Heart left ventricle (tissue), 16 donors: ENCODE results near the gene ZNF350. TPM values are rescaled to one million over a fixed set of nuclear protein-coding genes. Genes with fewer than 3 reads are reported as not detected.

Source experiments
- ATAC-seq, 4 donors: fragments of 200-7000 bp; cut with Tn5 transposase; one replicate each; pipeline ENCODE4 v1.9.1; 2020 to 2022; ENCODE audit warnings: moderate library complexity in 4 of 4, mild to moderate bottlenecking in 3 of 4, moderate number of reproducible peaks in 1 of 4
- DNase-seq, 5 donors: peaks; one replicate each; pipeline ENCODE4 v3.0.0-alpha.2; 2020
- H3K27ac ChIP-seq, 12 donors: fragments of 200-600 bp; sonication (generic) in 4 of 12; one replicate each; pipeline versions ENCODE4 v1.5.0 to v1.8.0; 2016 to 2022; ENCODE audit warnings: mild to moderate bottlenecking in 2 of 12
- H3K27me3 ChIP-seq, 9 donors: fragments of 200-600 bp; sonication (generic) in 2 of 9; one replicate each; pipeline versions ENCODE4 v1.5.1 to v1.8.0; 2016 to 2022; ENCODE audit warnings: mild to moderate bottlenecking in 3 of 9
- H3K36me3 ChIP-seq, 9 donors: fragments of 200-600 bp; sonication (generic) in 2 of 9; one replicate each; pipeline versions ENCODE4 v1.5.0 to v1.8.0; 2018 to 2022; ENCODE audit warnings: mild to moderate bottlenecking in 2 of 9
- H3K4me1 ChIP-seq, 12 donors: fragments of 200-600 bp; sonication (generic) in 4 of 12; one replicate each; pipeline versions ENCODE4 v1.5.0 to v1.8.0; 2016 to 2022; ENCODE audit warnings: mild to moderate bottlenecking in 3 of 12
- H3K4me3 ChIP-seq, 12 donors: fragments of 200-600 bp; sonication (generic) in 4 of 12; one replicate each; pipeline versions ENCODE4 v1.5.0 to v1.8.0; 2017 to 2022; ENCODE audit warnings: mild to moderate bottlenecking in 9 of 12, moderate library complexity in 4 of 12
- H3K9me3 ChIP-seq, 12 donors: fragments of 200-600 bp; sonication (generic) in 4 of 12; one replicate each; pipeline versions ENCODE4 v1.5.0 to v1.8.0; 2016 to 2022; ENCODE audit warnings: mild to moderate bottlenecking in 1 of 12
- POLR2A ChIP-seq, 2 donors: fragments of 450-650 bp; IDR thresholded peaks; one replicate each; pipeline ENCODE4 v1.6.1; 2017; ENCODE audit warnings: antibody characterized with exemption in 2 of 2, mild to moderate bottlenecking in 2 of 2, moderate library complexity in 2 of 2
- WGBS, 4 donors: extraction: QIAGEN DNeasy Blood & Tissue Kit in 2 of 4; methylation state at CpG; one replicate each; pipeline versions ENCODE4 v1.1.5 to v1.1.7; 2013 to 2018; 5-methylcytosine and 5-hydroxymethylcytosine counted together
- intact Hi-C, 10 donors: fragments of 100-400 bp; cut with DNase I; formaldehyde crosslinking; loops; one replicate each; pipeline versions ENCODE4 v1.11.1 to v1.14.2; 2022
- polyA plus RNA-seq, 2 donors: library from polyadenylated mRNA; stranded (reverse); fragments of 200-250 nt; gene quantifications; one replicate each; pipeline ENCODE4 v1.2.3, GENCODE V29; 2013
- total RNA-seq, 9 donors: library from RNA; depleted of rRNA in 2 of 9; stranded (reverse); fragments of >200 nt in 2 of 9; fragmentation: NEBNext Ultra II Directional in 3 of 9; extraction: Animal tissue kit (Norgen Biotek cat#: 25700) in 3 of 9; gene quantifications; one replicate each; pipeline versions ENCODE4 v1.1.0 to v1.2.4, GENCODE V29; 2016 to 2023
- TF ChIP-seq, protein P1 (sequence below), 12 donors: fragments of 200-600 bp; sonication (generic) in 4 of 12; IDR thresholded peaks; one replicate each; pipeline versions ENCODE4 v1.5.0 to v1.8.0; 2018 to 2022; ENCODE audit warnings: antibody characterized with exemption in 12 of 12, mild to moderate bottlenecking in 5 of 12
- donor health status: ischemic (EF 13 %, LVEDD 7.1; RV severe dilation, severe dysfunction).
- donor health status: healthy with polysubstance abuse.
- donor health status: DM: no; HTN: yes; CAD: no.
- donor health status: DM: no; HTN: no; CAD: no.
- donor health status: ischemic (EF 25% LVEDD 6.9; RV normal size, moderate dysfunction).
- donor health status: ischemic (EF 25% LVEDD 5.7; RV mildly dilated, moderate dysfunction).
- donor health status: healthy.
- donor health status: DM: yes; HTN: yes; CAD: no.
- donor health status: ischemic (EF 35%, LVEDD 5.7; RV mildly dilated, moderate dysfunction).
- donor health status: nonischemic (EF 11% LVEDD 7.7; RV severe dilation, severe dysfunction).
- donor health status: DM: yes; HTN: yes; CAD: no.
- donor health status: PGD.
- donor health status: ischemic (EF 29% LVEDD 5.4; RV normal size, mild dysfunction).
- donor health status: nonischemic (EF 23%, LVEDD 6.1; RV moderate dilation, normal function).

Gene ZNF350
- total and polyA plus RNA-seq, 11 donors = 3.4 to 10.7 (median 6.9) TPM

DNA sequence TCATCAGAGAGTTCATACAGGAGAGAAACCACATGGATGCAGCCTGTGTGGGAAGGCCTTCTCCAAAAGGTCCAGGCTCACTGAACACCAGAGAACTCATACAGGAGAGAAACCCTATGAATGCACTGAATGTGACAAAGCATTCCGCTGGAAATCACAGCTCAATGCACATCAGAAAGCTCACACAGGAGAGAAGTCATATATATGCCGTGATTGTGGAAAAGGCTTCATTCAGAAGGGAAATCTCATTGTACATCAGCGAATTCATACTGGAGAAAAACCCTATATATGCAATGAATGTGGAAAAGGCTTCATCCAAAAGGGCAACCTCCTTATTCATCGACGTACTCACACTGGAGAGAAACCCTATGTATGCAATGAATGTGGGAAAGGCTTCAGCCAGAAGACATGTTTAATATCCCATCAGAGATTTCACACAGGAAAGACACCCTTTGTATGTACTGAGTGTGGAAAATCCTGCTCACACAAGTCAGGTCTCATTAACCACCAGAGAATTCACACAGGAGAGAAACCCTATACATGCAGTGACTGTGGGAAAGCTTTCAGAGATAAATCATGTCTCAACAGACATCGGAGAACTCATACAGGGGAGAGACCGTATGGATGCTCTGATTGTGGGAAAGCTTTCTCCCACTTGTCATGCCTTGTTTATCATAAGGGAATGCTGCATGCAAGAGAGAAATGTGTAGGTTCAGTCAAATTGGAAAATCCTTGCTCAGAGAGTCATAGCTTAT is 41.7 kb downstream of the ZNF350 start:
- DNase-seq = no peak
- 93 to 97% (median 95%) methylated on average over 7 of the region's 7 CpGs for WGBS, 4 donors
- ATAC-seq = no peak
- Histone ChIP-seq H3K27me3 (no peaks in the 10 kb centered on the region), H3K4me3 (no peak overlapping the region), H3K27ac (no peak overlapping the region), H3K36me3 (peaks cover 30 to 64% (median 57%) of the 10 kb centered on the region in 9 donors), H3K9me3 (peaks cover 7 to 100% (median 85%) of the 10 kb centered on the region in 12 donors), H3K4me1 (no peaks in the 10 kb centered on the region)
- TF ChIP-seq, protein P1, sequence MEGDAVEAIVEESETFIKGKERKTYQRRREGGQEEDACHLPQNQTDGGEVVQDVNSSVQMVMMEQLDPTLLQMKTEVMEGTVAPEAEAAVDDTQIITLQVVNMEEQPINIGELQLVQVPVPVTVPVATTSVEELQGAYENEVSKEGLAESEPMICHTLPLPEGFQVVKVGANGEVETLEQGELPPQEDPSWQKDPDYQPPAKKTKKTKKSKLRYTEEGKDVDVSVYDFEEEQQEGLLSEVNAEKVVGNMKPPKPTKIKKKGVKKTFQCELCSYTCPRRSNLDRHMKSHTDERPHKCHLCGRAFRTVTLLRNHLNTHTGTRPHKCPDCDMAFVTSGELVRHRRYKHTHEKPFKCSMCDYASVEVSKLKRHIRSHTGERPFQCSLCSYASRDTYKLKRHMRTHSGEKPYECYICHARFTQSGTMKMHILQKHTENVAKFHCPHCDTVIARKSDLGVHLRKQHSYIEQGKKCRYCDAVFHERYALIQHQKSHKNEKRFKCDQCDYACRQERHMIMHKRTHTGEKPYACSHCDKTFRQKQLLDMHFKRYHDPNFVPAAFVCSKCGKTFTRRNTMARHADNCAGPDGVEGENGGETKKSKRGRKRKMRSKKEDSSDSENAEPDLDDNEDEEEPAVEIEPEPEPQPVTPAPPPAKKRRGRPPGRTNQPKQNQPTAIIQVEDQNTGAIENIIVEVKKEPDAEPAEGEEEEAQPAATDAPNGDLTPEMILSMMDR (IDR thresholded peaks at IDR 0.05) = no peak
- TF ChIP-seq POLR2A (IDR thresholded peaks at IDR 0.05) = no peak
- intact Hi-C loops = no loop called here

DNA sequence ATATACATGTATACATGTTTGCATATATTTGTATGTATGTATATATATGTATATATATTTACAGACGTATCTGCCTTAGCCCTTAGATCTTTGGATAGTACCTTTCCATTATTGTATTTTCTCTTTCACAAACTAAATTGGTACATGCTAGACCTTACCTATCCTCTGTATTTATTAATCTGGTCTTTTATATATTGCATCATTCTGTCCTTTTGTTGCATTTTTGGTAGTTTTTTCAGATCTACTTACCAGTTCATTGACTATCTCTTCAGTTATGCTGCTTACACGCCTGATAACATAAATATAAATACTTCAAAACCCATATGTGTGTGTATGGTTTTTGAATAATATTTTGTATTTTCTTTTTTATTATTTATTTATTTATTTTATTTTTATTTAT is 47.7 kb downstream of the ZNF350 start:
- intact Hi-C loops = no loop called here
- Histone ChIP-seq H3K4me1 (no peaks in the 10 kb centered on the region), H3K27me3 (no peaks in the 10 kb centered on the region), H3K27ac (no peak overlapping the region), H3K4me3 (no peak overlapping the region), H3K36me3 (peaks cover 19 to 100% (median 93%) of the 10 kb centered on the region in 9 donors), H3K9me3 (peaks cover 0 to 100% (median 49%) of the 10 kb centered on the region in 12 donors)
- no peak for TF ChIP-seq POLR2A (IDR thresholded peaks at IDR 0.05)
- TF ChIP-seq, protein P1 (IDR thresholded peaks at IDR 0.05) = no peak
- 96 to 99% (median 98%) methylated on average over 2 of the region's 2 CpGs for WGBS, 4 donors
- DNase-seq = no peak
- ATAC-seq = no peak

DNA sequence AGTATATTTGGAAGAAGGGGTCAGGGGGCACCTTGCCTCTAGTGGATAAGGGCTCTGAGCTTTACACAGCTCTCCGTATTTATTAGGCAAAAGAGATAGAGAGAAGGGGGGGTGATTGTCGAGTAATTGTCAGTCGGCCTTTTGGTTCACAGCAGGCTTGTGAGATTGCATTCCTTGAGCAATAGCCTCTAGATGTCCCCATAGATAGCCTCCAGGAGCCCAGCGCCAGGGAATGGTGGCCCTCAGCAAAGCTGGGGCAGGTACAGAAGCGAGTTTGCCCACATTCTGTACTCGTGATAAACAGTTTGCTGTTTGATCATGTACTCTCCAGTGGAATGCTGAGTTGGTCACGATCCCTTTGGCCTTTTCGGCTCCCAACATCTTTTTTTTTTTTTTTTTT is 54.7 kb downstream of the ZNF350 start:
- no peaks in the 10 kb centered on the region for H3K27me3 ChIP-seq
- peaks cover 2 to 75% (median 59%) of the 10 kb centered on the region in 9 donors for H3K36me3 ChIP-seq

DNA sequence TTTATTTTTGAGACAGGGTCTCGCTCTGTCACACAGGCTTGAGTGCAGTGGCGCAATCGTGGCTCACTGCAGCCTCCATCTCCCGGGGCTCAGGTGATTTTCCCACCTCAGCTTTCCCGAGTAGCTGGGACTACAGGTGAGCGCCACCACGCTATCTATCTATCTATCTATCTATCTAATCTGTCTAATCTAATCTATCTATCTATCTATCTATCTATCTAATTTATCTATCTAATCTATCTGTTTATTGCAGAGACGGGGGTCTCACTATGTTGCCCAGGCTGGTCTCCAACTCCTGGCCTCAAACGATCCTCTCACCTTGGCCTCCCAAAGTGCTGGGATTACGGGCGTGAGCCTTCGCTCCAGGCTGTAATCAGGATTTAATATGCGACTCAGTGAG is 58.8 kb downstream of the ZNF350 start:
- H3K4me3 ChIP-seq = peak overlapping the region; percentile 60 to 95 (median 84)
- no peak for TF ChIP-seq POLR2A (IDR thresholded peaks at IDR 0.05)
- TF ChIP-seq, protein P1 (IDR thresholded peaks at IDR 0.05) = no peak
- H3K36me3 ChIP-seq = peaks cover 0 to 36% (median 29%) of the 10 kb centered on the region in 9 donors
- intact Hi-C loops = loop anchor here in 7 of 10 donors (2.0 to 5.0 kb wide), 6 partner anchors 23 to 121 kb away; partner anchors contain the start of genes ZNF350 (in 4 of the 7), ZNF649 (in 2 of the 7), ZNF432 (in 1 of the 7) and ZNF577 (in 1 of the 7)
- H3K27ac ChIP-seq = peak overlapping the region in 7 of 12 donors; percentile 82 to 97 (median 87)
- DNase-seq (no peak), ATAC-seq (no peak)
- peaks cover 0 to 53% (median 11%) of the 10 kb centered on the region in 12 donors for H3K9me3 ChIP-seq
- WGBS, 4 donors = 33 to 37% (median 36%) methylated on average over 13 of the region's 13 CpGs
- H3K27me3 ChIP-seq = no peaks in the 10 kb centered on the region
- peaks cover 0 to 13% (median 8%) of the 10 kb centered on the region in 12 donors for H3K4me1 ChIP-seq

More for the DNA sequence above, 54.7 kb downstream of the ZNF350 start:
- peaks cover 0 to 12% (median 8%) of the 10 kb centered on the region in 12 donors for H3K4me1 ChIP-seq
- no peak for TF ChIP-seq POLR2A (IDR thresholded peaks at IDR 0.05)
- TF ChIP-seq, protein P1 (IDR thresholded peaks at IDR 0.05) = no peak
- DNase-seq (no peak), ATAC-seq (no peak)
- H3K4me3 ChIP-seq = no peak overlapping the region
- intact Hi-C loops = no loop called here
- H3K9me3 ChIP-seq = peaks cover 0 to 64% (median 1%) of the 10 kb centered on the region in 12 donors
- 80 to 92% (median 89%) methylated on average over 8 of the region's 8 CpGs for WGBS, 4 donors
- no peak overlapping the region for H3K27ac ChIP-seq
